Smooth muscle cell (in vitro differentiated cells): ENCODE results near the gene PYCARD. TPM values are rescaled to one million over a fixed set of nuclear protein-coding genes. Genes with fewer than 3 reads are reported as not detected.
"Not testable (repeated sequence)": the region's sequence is repeated elsewhere in the genome, so short reads cannot be mapped to it uniquely, and the experiment has no call there.

Experiments used
- DNase-seq: peaks from one replicate; lab custom pipeline; 2025; ENCODE audit not compliant: unreplicated experiment; lab: John Stamatoyannopoulos, UW
- H2AFZ ChIP-seq: fragments of 200-600 bp; sonication (generic); 2 replicates; pipeline ENCODE4 v1.6.0; 2016; ENCODE audit warnings: antibody characterized with exemption, low read depth, mild to moderate bottlenecking
- H3F3A ChIP-seq: fragments of 200-600 bp; sonication (generic); 2 replicates; pipeline ENCODE4 v1.6.0; 2017; ENCODE audit warnings: antibody characterized with exemption, low read depth
- H3K27ac ChIP-seq: fragments of 200-600 bp; sonication (generic); 2 replicates; pipeline ENCODE4 v1.5.1; 2016; ENCODE audit warnings: low read depth, mild to moderate bottlenecking
- H3K27me3 ChIP-seq: fragments of 200-600 bp; sonication (generic); 2 replicates; pipeline ENCODE4 v1.6.1; 2016; ENCODE audit warnings: low read depth, mild to moderate bottlenecking
- H3K36me3 ChIP-seq: fragments of 200-600 bp; sonication (generic); 2 replicates; pipeline ENCODE4 v1.5.1; 2016; ENCODE audit warnings: low read depth
- H3K4me1 ChIP-seq: fragments of 200-600 bp; sonication (generic); 2 replicates; pipeline ENCODE4 v1.5.1; 2016; ENCODE audit warnings: low read depth
- H3K4me2 ChIP-seq: fragments of 200-600 bp; sonication (generic); 2 replicates; pipeline ENCODE4 v1.6.0; 2016; ENCODE audit warnings: mild to moderate bottlenecking
- H3K4me3 ChIP-seq: fragments of 200-600 bp; sonication (generic); 2 replicates; pipeline ENCODE4 v1.5.1; 2016; ENCODE audit warnings: mild to moderate bottlenecking
- H3K79me2 ChIP-seq: fragments of 200-600 bp; sonication (generic); 2 replicates; pipeline ENCODE4 v1.6.0; 2016; ENCODE audit warnings: low read depth, mild to moderate bottlenecking
- H3K9ac ChIP-seq: fragments of 200-600 bp; sonication (generic); 2 replicates; pipeline ENCODE4 v1.6.0; 2016; ENCODE audit warnings: low read depth
- H3K9me3 ChIP-seq: fragments of 200-600 bp; sonication (generic); replicated peaks from 2 replicates; pipeline ENCODE4 v1.5.1; 2016; ENCODE audit warnings: low read depth
- H4K20me1 ChIP-seq: fragments of 200-600 bp; sonication (generic); 2 replicates; pipeline ENCODE4 v1.6.0; 2016; ENCODE audit warnings: low read depth
- WGBS: methylation state at CpG from one replicate; pipeline ENCODE4 v1.1.7; 2016; ENCODE audit warnings: low lambda C conversion rate; 5-methylcytosine and 5-hydroxymethylcytosine counted together
- polyA plus RNA-seq: library from polyadenylated mRNA; unstranded; fragments of >200 nt; fragmentation: Nextera tagmentation; extraction: Ambion mirVana; gene quantifications from 2 replicates; pipeline ENCODE4 v1.2.1, GENCODE V29; 2016
- total RNA-seq: library from RNA; depleted of rRNA; stranded (reverse); fragments of >200 nt; gene quantifications from 2 replicates; pipeline ENCODE4 v1.2.3, GENCODE V29; 2014
- TF ChIP-seq, protein P1 (sequence below): fragments of 200-600 bp; sonication (generic); IDR thresholded peaks from 2 replicates; pipeline ENCODE4 v1.5.1; 2017; ENCODE audit warnings: borderline replicate concordance, mild to moderate bottlenecking, antibody characterized with exemption; ENCODE audit not compliant: insufficient read depth, poor library complexity, severe bottlenecking

PYCARD gene
- total and polyA plus RNA-seq, 2 experiments from 2014 or later: 10.1 to 30.8 TPM

DNA sequence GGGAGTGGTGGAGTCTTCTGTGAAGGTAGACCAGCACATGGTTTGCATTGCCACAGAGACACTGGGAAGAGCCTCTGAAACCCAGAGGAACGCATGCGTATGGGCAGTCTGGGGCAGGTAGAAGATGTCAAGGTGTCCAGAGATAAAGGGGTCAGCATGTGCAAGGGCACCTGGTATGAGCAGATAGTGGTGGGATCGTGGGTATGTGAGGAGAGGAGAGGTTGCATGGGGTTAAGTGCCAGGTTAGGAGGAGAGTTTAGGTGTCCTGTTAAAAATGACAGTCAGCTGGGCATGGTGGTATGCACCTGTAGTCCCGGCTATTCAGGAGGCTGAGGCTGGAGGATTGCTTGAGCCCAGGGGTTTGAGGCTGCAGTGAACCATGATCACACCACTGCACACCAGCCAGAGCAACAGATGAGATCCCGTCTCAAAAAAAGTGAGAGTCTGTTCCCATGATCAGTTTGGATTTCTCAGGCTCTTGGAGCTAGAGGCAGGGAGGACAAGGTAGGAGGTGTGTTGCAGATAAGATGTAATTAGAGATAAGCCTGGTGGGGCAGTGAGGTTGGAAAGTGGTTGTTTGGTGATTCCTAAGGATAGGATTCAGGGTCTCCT is 3.0 kb downstream of the PYCARD start:
- WGBS: 92% methylated on average over 5 of the region's 5 CpGs
- peaks cover 3% of the 10 kb centered on the region for H3K4me1 ChIP-seq
- H3F3A ChIP-seq: peaks cover 36% of the 10 kb centered on the region
- no peak overlapping the region for H3K9ac ChIP-seq
- no peak overlapping the region for H3K27ac ChIP-seq
- H4K20me1 ChIP-seq: peaks cover 75% of the 10 kb centered on the region
- no peaks in the 10 kb centered on the region for H3K79me2 ChIP-seq
- H3K4me2 ChIP-seq: no peak overlapping the region
- no peak for DNase-seq
- peaks cover 5% of the 10 kb centered on the region for H3K36me3 ChIP-seq
- peaks cover 5% of the 10 kb centered on the region for H3K27me3 ChIP-seq
- TF ChIP-seq, protein P1, sequence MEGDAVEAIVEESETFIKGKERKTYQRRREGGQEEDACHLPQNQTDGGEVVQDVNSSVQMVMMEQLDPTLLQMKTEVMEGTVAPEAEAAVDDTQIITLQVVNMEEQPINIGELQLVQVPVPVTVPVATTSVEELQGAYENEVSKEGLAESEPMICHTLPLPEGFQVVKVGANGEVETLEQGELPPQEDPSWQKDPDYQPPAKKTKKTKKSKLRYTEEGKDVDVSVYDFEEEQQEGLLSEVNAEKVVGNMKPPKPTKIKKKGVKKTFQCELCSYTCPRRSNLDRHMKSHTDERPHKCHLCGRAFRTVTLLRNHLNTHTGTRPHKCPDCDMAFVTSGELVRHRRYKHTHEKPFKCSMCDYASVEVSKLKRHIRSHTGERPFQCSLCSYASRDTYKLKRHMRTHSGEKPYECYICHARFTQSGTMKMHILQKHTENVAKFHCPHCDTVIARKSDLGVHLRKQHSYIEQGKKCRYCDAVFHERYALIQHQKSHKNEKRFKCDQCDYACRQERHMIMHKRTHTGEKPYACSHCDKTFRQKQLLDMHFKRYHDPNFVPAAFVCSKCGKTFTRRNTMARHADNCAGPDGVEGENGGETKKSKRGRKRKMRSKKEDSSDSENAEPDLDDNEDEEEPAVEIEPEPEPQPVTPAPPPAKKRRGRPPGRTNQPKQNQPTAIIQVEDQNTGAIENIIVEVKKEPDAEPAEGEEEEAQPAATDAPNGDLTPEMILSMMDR: no peak
- no peak overlapping the region for H2AFZ ChIP-seq
- no peaks in the 10 kb centered on the region for H3K9me3 ChIP-seq
- H3K4me3 ChIP-seq: no peak overlapping the region

DNA sequence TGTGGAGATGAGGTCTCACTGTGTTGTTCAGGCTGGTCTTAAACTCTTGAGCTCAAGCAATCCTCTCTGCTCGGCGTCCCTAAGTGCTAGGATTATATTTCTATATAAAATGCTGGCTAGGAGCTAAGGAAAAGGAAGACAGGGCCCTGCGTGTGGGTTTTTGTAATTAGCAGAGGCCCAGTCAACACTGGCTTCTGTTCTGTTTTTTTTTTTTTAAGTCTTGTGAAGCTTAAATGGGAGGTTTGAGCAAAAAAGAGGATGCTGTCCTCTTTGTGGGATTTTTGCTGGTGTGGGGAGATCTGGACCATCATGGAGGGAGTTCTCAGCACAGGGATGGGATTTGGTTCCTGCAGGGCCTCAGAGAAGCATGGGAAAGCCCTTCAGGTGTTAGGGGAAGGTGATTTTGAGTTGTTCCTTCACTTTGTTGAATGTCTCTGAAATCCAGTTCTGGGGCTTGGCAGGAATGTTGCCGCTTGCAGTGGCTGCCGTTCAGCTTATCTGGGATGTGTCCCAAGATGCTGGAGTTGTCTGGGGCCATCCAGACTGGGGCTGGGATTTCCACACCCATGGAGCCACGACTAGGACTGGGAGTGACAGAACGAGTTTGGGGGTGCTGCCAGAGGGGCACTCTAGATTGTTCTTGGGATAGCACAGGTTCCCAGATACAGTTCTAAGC is 4.2 kb downstream of the PYCARD start:
- peaks cover 87% of the 10 kb centered on the region for H4K20me1 ChIP-seq
- peaks cover 13% of the 10 kb centered on the region for H3K36me3 ChIP-seq
- no peaks in the 10 kb centered on the region for H3K79me2 ChIP-seq
- H3F3A ChIP-seq: peaks cover 42% of the 10 kb centered on the region
- no peak overlapping the region for H3K9ac ChIP-seq
- H3K27ac ChIP-seq: no peak overlapping the region
- H3K27me3 ChIP-seq: peaks cover 5% of the 10 kb centered on the region
- no peak overlapping the region for H3K4me3 ChIP-seq
- H3K4me2 ChIP-seq: no peak overlapping the region
- DNase-seq: no peak
- peaks cover 3% of the 10 kb centered on the region for H3K4me1 ChIP-seq
- no peaks in the 10 kb centered on the region for H3K9me3 ChIP-seq
- TF ChIP-seq, protein P1: no peak
- whole genome bisulfite sequencing: 83% methylated on average over 7 of the region's 7 CpGs
- H2AFZ ChIP-seq: no peak overlapping the region

DNA sequence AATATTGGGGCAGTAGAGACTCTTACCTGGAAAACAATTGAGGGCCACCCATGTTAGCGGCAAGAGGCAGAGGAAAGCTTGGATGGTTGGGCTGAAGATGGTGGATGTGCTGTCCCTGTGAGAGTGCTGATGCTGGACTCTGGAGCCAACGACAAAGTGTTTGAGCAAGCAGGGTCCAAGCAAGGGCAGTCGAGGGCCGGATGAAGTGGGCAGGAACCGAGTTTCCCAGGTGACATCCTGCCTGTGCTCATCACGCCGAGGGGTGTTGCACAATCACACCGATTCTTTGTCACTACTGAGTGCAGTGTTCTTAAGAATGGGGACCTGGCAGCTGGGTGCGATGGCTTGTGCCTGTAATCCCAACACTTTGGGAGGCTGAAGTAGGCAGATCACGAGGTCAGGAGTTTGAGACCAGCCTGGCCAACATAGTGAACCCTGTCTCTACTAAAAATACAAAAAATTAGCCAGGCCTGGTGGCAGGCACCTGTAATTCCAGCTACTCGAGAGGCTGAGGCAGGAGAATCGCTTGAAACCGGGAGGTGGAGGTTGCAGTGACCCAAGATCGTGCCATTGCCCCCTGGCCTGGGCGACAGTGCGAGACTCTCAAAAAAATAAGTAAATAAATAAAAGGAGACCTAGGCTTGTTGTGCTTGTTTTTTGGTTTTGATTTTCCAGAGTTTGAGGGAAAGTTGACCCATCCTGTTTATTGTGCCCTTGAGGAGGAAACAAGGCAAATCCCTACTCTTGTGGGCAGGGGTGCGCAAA is 6.1 kb downstream of the PYCARD start:
- H3K4me3 ChIP-seq: no peak overlapping the region
- no peaks in the 10 kb centered on the region for H3K27me3 ChIP-seq
- no peak overlapping the region for H3K9ac ChIP-seq
- H3K4me1 ChIP-seq: no peaks in the 10 kb centered on the region
- no peak overlapping the region for H3K4me2 ChIP-seq
- H3K9me3 ChIP-seq: no peaks in the 10 kb centered on the region
- no peaks in the 10 kb centered on the region for H3K79me2 ChIP-seq
- peaks cover 55% of the 10 kb centered on the region for H3F3A ChIP-seq
- no peak for DNase-seq
- peaks cover 24% of the 10 kb centered on the region for H3K36me3 ChIP-seq
- peaks cover 100% of the 10 kb centered on the region for H4K20me1 ChIP-seq
- H2AFZ ChIP-seq: no peak overlapping the region
- H3K27ac ChIP-seq: no peak overlapping the region
- TF ChIP-seq, protein P1: no peak
- 97% methylated on average over 17 of the region's 17 CpGs for WGBS

DNA sequence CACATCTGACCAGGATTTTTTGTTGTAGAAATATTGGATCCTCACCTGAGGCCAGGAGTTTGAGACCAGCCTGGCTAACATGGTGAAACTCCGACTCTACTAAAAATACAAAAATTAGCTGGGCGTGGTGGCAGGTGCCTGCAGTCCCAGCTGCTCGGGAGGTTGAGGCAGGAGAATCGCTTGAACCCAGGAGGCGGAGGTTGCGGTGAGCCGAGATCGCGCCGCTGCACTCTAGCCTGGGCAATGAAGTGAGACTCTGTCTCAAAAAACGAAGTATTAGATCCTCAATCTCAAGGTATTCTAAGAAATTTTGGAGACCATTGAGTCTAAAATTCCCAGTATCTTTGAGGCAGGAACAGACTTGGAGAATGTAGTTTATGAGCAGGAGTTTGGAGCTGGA is 6.7 kb downstream of the PYCARD start:
- DNase-seq, H3K4me3 ChIP-seq, H3K9ac ChIP-seq, H2AFZ ChIP-seq, H3K27me3 ChIP-seq, H3K27ac ChIP-seq, H3K4me2 ChIP-seq, H3K9me3 ChIP-seq, H3K4me1 ChIP-seq, H3K79me2 ChIP-seq: not testable (repeated sequence)
- peaks cover 100% of the 10 kb centered on the region for H4K20me1 ChIP-seq
- H3K36me3 ChIP-seq: peaks cover 27% of the 10 kb centered on the region
- 97% methylated on average over 11 of the region's 11 CpGs for WGBS
- H3F3A ChIP-seq: peaks cover 62% of the 10 kb centered on the region
